PC-9 (cell line): Measurements from ENCODE around the gene TMSB15C. TPM values are rescaled to one million over a fixed set of nuclear protein-coding genes. Genes with fewer than 3 reads are reported as not detected.
A peak's percentile ranks its signal among the peaks of the same experiment; 100 is the strongest.
"Not testable (repeated sequence)": the region's sequence is repeated elsewhere in the genome, so short reads cannot be mapped to it uniquely, and the experiment has no call there.

Source experiments
- BruUV-seq: library from RNA; stranded (reverse); fragments of 400-500 nt; replicated peaks from 2 replicates; lab custom pipeline; 2021; lab: Mats Ljungman, UMichigan
- CTCF ChIA-PET: fragments of 300-600 bp; sonication (Branson Sonifier 250); formaldehyde crosslinking; loops from one replicate; lab custom pipeline; 2022; ENCODE audit warnings: antibody characterized with exemption; lab: Charles Lee
- POLR2A ChIA-PET: fragments of 300-600 bp; sonication (Branson Sonifier 250); formaldehyde crosslinking; loops from one replicate; lab custom pipeline; 2022; ENCODE audit warnings: antibody characterized with exemption; ENCODE audit not compliant: unreplicated experiment; lab: Charles Lee
- DNase-seq, 2 experiments: peaks; one replicate each; pipeline versions ENCODE4 v3.0.0 to v3.0.0-alpha.2; 2015 to 2022; ENCODE audit warnings: mixed read lengths in 1 of 2
- H2AFZ ChIP-seq: fragments of 200-600 bp; sonication (generic); 2 replicates; pipeline ENCODE4 v1.8.1; 2017; ENCODE audit warnings: antibody characterized with exemption
- H3F3A ChIP-seq: fragments of 200-600 bp; sonication (generic); 2 replicates; pipeline ENCODE4 v1.8.1; 2017; ENCODE audit warnings: antibody characterized with exemption, mild to moderate bottlenecking, low read depth; ENCODE audit not compliant: insufficient read depth
- H3K27ac ChIP-seq: fragments of 200-600 bp; sonication (generic); 2 replicates; pipeline ENCODE4 v1.6.1; 2016; ENCODE audit warnings: mixed run types
- H3K27me3 ChIP-seq: fragments of 200-600 bp; sonication (generic); 2 replicates; pipeline ENCODE4 v1.6.1; 2016; ENCODE audit warnings: low read depth, mixed run types; ENCODE audit not compliant: insufficient read depth
- H3K36me3 ChIP-seq: fragments of 200-600 bp; sonication (generic); 2 replicates; pipeline ENCODE4 v1.6.1; 2016; ENCODE audit warnings: low read depth, mixed run types
- H3K4me1 ChIP-seq: fragments of 200-600 bp; sonication (generic); replicated peaks from 2 replicates; pipeline ENCODE4 v1.6.1; 2016; ENCODE audit warnings: mixed run types; ENCODE audit not compliant: insufficient read depth
- H3K4me2 ChIP-seq: fragments of 200-600 bp; sonication (generic); 2 replicates; pipeline ENCODE4 v1.6.1; 2017; ENCODE audit warnings: mixed run types
- H3K4me3 ChIP-seq: fragments of 200-600 bp; sonication (generic); 2 replicates; pipeline ENCODE4 v1.6.1; 2016; ENCODE audit warnings: mixed run types
- H3K79me2 ChIP-seq: fragments of 200-600 bp; sonication (generic); 2 replicates; pipeline ENCODE4 v1.6.1; 2017; ENCODE audit warnings: low read depth, mixed run types
- H3K9me2 ChIP-seq: fragments of 200-600 bp; sonication (generic); 2 replicates; pipeline ENCODE4 v1.8.1; 2017; ENCODE audit warnings: mild to moderate bottlenecking; ENCODE audit not compliant: insufficient read depth
- H3K9me3 ChIP-seq: fragments of 200-600 bp; sonication (generic); 2 replicates; pipeline ENCODE4 v1.8.1; 2016; ENCODE audit warnings: low read depth; ENCODE audit not compliant: insufficient read depth
- H4K20me1 ChIP-seq: fragments of 200-600 bp; sonication (generic); 2 replicates; pipeline ENCODE4 v1.8.1; 2017; ENCODE audit not compliant: insufficient read depth
- EZH2 ChIP-seq: fragments of 200-600 bp; sonication (generic); IDR thresholded peaks from 2 replicates; pipeline ENCODE4 v1.8.0; 2017; ENCODE audit warnings: antibody characterized with exemption, low read depth
- intact Hi-C: fragments of 100-400 bp; cut with micrococcal nuclease; formaldehyde crosslinking; loops from one replicate; pipeline ENCODE4 v1.10.0; 2022; ENCODE audit not compliant: unreplicated experiment
- total RNA-seq: library from RNA; stranded (reverse); gene quantifications from 2 replicates; pipeline ENCODE4 v1.2.3, GENCODE V29; 2021
- TF ChIP-seq, protein P1 (sequence below): fragments of 200-600 bp; sonication (generic); conservative IDR thresholded peaks from 2 replicates; pipeline ENCODE4 v1.6.1; 2017; ENCODE audit warnings: mixed run types, antibody characterized with exemption, mild to moderate bottlenecking, moderate library complexity

The TMSB15C gene
- total RNA-seq, 1 experiment from 2014 or later: not detected

DNA sequence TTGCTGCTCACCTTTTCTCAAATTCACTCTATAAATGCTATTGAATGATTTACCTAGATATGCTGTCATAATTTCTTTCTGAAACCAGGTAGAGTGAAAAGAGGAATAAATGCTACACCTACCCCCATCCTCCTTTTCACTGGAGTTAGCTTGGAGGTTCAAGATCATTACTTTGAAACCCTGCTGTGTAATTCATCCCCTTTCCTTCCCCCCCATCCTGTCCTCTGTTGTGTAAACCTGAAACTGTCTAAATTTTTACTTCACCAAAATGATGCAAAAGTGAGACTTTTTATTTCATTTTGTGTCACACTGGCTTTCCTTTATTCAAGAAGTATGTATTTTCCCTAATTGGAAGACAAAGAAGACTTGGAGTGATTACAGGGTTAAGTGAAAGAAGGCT, 41.7 kb upstream of the TMSB15C start:
- Histone ChIP-seq H3K9me3 (no peaks in the 10 kb centered on the region), H3K79me2 (no peaks in the 10 kb centered on the region), H3F3A (no peaks in the 10 kb centered on the region), H3K4me3 (no peak overlapping the region), H3K27ac (no peak overlapping the region), H3K4me1 (no peaks in the 10 kb centered on the region), H3K36me3 (no peaks in the 10 kb centered on the region), H4K20me1 (no peaks in the 10 kb centered on the region), H3K27me3 (peaks cover 18% of the 10 kb centered on the region; the same call in 1 of the 2 replicates), H3K9me2 (no peaks in the 10 kb centered on the region), H3K4me2 (no peak overlapping the region), H2AFZ (no peak overlapping the region)
- ChIA-PET POLR2A (no interaction called here), CTCF (no interaction called here)
- TF ChIP-seq EZH2: no peak
- TF ChIP-seq, protein P1, sequence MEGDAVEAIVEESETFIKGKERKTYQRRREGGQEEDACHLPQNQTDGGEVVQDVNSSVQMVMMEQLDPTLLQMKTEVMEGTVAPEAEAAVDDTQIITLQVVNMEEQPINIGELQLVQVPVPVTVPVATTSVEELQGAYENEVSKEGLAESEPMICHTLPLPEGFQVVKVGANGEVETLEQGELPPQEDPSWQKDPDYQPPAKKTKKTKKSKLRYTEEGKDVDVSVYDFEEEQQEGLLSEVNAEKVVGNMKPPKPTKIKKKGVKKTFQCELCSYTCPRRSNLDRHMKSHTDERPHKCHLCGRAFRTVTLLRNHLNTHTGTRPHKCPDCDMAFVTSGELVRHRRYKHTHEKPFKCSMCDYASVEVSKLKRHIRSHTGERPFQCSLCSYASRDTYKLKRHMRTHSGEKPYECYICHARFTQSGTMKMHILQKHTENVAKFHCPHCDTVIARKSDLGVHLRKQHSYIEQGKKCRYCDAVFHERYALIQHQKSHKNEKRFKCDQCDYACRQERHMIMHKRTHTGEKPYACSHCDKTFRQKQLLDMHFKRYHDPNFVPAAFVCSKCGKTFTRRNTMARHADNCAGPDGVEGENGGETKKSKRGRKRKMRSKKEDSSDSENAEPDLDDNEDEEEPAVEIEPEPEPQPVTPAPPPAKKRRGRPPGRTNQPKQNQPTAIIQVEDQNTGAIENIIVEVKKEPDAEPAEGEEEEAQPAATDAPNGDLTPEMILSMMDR: no peak
- no peak for DNase-seq
- intact Hi-C loops: no loop called here
- no TSS peak for BruUV-seq

DNA sequence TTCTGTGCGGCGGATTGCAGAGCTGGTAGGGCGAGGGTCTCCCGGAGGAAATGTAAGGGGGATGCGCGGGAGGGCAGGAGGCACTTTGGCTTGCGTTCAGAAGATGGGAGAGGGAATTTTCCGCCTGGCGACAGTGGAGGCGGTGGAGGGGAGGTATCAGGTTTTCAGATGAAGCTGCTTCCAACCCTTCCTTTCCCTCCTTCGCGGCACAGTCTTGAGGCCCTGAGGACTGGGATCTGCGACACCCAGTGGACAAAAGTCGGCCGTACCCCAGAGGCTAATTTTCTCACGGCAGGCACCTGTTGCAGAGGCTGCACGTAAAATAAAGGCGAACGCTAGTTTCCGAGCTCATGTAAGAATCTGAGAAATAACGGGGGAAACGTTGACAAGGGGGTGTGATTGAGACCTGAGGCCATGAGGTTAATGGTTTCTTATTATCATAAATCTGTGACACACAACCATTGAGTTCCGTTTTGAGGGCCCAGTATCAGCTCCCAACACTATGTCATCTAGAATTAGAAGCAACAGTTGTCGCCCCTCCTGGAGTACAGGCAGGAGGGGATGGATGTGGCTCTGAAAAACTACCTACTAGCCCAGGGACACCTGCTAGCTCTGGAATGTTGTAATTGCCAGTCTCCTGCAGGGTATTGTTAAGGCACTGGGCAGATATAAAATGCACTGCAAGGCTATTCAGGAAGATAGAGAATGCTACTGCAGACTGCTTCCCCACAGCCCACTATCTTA, 37.4 kb upstream of the TMSB15C start:
- Histone ChIP-seq H3F3A (no peaks in the 10 kb centered on the region), H3K4me3 (no peak overlapping the region), H3K27ac (no peak overlapping the region), H3K9me2 (no peaks in the 10 kb centered on the region), H2AFZ (no peak overlapping the region), H4K20me1 (no peaks in the 10 kb centered on the region), H3K4me1 (no peaks in the 10 kb centered on the region), H3K4me2 (no peak overlapping the region), H3K79me2 (no peaks in the 10 kb centered on the region), H3K9me3 (no peaks in the 10 kb centered on the region), H3K27me3 (peaks cover 43% of the 10 kb centered on the region; the same call in 1 of the 2 replicates), H3K36me3 (no peaks in the 10 kb centered on the region)
- no TSS peak for BruUV-seq
- TF ChIP-seq, protein P1: 0 out of 2 replicates have a peak, but pooled peaks have one; percentile 17
- TF ChIP-seq EZH2: no peak
- ChIA-PET POLR2A (interaction anchor here (0.5 kb wide), 1 partner anchor 13 kb away, joined by 3 read pairs; no protein-coding TSS in a partner anchor), CTCF (interaction anchor here (0.6 kb wide), 1 partner anchor 54 kb away, joined by 4 read pairs; no protein-coding TSS in a partner anchor)
- DNase-seq: peak in 1 of 2 experiments; percentile 47
- intact Hi-C loops: no loop called here

DNA sequence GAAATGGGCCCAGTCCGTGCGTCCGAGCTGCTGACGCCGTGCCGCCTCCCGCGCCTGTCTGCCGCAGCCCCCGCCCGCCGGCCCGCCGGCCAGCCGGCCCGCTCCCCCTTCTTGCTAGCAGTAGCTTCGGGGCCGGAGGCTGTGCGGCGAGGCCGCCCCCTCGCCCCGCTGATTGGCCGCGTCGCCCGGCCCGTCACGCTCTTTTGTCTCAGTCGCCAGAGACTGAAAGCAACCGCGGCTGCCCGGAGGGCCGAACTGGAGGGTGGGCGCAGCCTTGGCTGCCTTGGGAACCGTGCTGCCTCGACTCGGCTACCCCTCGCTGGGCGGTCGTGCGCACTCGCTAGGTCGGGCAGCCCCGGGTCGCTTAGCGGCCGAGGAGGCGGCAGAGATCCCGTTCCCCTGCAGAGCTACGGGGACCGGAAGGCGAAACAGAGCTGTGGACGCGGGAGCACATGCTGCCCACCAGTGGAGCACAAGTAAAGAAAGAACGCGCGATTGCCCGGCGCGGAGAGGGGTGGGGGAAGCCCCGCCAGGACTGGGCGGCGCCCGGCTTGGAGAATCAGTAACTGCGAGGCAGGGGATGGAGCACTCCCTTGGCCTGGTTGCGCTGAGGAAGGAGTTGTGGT, 36.4 kb upstream of the TMSB15C start, which contains the start of gene ZCCHC18:
ZCCHC18 (plus strand) TSS at position 198 of the 626 bp plus-strand sequence. CDS start 1,589 bp downstream, outside the sequence.
- BruUV-seq: no TSS peak
- intact Hi-C loops: no loop called here
- Histone ChIP-seq H3K27ac (no peak within 1 kb of the TSS), H3K4me2 (peak within 1 kb of the TSS; percentile 38; the same call in 1 of the 2 replicates), H3K9me3 (no peaks in the 10 kb centered on the region), H3K9me2 (no peaks in the 10 kb centered on the region), H2AFZ (no peak within 1 kb of the TSS), H3K4me1 (no peaks in the 10 kb centered on the region), H3K4me3 (no peak within 1 kb of the TSS; the same call in 1 of the 2 replicates), H3K36me3 (no peaks in the 10 kb centered on the region), H3K79me2 (no peaks in the 10 kb centered on the region), H3F3A (no peaks in the 10 kb centered on the region), H4K20me1 (no peaks in the 10 kb centered on the region), H3K27me3 (peaks cover 43% of the 10 kb centered on the region; the same call in 1 of the 2 replicates)
- POLR2A ChIA-PET: no interaction called here
- CTCF ChIA-PET: no interaction called here
- 0 out of 2 replicates have a peak, but pooled peaks have one; percentile 38 for TF ChIP-seq EZH2
- TF ChIP-seq, protein P1: no peak
- peak in 1 of 2 experiments; percentile 7 for DNase-seq

DNA sequence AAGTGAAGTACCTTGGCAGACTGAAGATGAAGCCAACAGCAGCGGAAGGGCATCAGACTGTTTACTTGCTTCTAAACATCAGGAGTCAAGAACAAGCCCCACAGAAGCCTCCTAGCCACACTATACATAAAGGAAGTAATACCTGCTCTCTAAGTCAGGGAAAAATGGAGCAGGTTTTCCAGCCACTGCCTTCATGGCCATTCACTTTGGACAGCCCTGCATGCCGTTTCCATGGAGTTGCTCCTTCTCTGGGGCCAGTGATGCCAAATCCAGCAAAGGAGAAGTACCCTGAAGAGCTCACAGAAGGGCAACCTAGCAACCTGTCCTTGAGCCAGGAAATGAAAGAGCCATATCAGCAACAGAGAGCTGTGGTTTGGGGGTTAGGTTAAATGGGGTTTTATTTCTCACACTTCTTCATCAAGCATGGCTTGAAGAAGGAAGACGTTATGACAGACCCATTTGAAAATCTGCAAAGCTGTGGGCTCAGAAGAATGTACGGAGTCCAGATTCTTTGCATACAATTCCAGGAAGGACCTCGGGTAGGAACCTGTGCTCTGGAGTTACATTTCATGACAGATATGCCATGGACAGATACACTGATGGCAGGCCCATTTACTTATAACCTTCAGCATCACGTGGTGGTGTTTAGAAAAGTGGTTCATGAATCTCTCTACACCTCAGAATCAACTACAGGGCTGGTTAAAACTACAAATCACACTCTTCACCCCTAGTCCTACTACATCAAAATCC, 34.6 kb upstream of the TMSB15C start:
- not testable (repeated sequence) for H4K20me1 ChIP-seq

More for the DNA sequence above, 34.6 kb upstream of the TMSB15C start:
- H2AFZ ChIP-seq, H3F3A ChIP-seq, POLR2A ChIA-PET, BruUV-seq, H3K79me2 ChIP-seq, H3K4me3 ChIP-seq, H3K9me2 ChIP-seq, CTCF ChIA-PET, H3K27ac ChIP-seq, H3K36me3 ChIP-seq, DNase-seq, intact Hi-C loops, H3K9me3 ChIP-seq, H3K4me1 ChIP-seq, H3K4me2 ChIP-seq: not testable (repeated sequence)
- peaks cover 48% of the 10 kb centered on the region for H3K27me3 ChIP-seq
